ENCODE results near the gene FAM149B1. TPM values are rescaled to one million over a fixed set of nuclear protein-coding genes. Genes with fewer than 3 reads are reported as not detected.

Gene FAM149B1
- total and polyA plus RNA-seq, 2 of the 13 experiments (the other 11 are each of a cell fraction or from before 2014, with no cell fraction given) = 9.3 to 16.8 TPM

GRCh38 chr10:73134727-73135126 lies 33.2 kb upstream of the FAM149B1 start (continued):
- TF ChIP-seq HMGXB3 (CRISPR knock-in tag; IDR thresholded peaks at IDR 0.05; ENCODE audit: borderline replicate concordance) (no peak), MEF2D (CRISPR knock-in tag; IDR thresholded peaks at IDR 0.05) (no peak), BCL3 (CRISPR knock-in tag; IDR thresholded peaks at IDR 0.05) (no peak)

GRCh38 chr10:73136627-73137026 lies 31.3 kb upstream of the FAM149B1 start:
- ATAC-seq (no peak), FAIRE-seq (no peak), DNase-seq (ENCODE audit: low spot score) (no peak)
- 92% methylated on average over 2 of the region's 2 CpGs for WGBS (ENCODE audit: low lambda C conversion rate)
- TF ChIP-seq FOXC1 (CRISPR knock-in tag; IDR thresholded peaks at IDR 0.05; ENCODE audit: borderline replicate concordance) (no peak), ZNF441 (CRISPR knock-in tag; IDR thresholded peaks at IDR 0.05; ENCODE audit: borderline replicate concordance) (no peak)
- peaks cover 10 to 38% of the 10 kb centered on the region in 2 experiments for H3K36me3 ChIP-seq (replicated peaks in 1 of 2; ENCODE audit: control insufficient read depth in 1 of 2, insufficient read depth in 2 of 2, low read length in 2 of 2)
- H3K27ac ChIP-seq (ENCODE audit: extremely low read length, insufficient read depth, low read length) = no peak overlapping the region
- no peaks in the 10 kb centered on the region for H4K20me1 ChIP-seq (ENCODE audit: insufficient read depth, low read length)
- H3K27me3 ChIP-seq (ENCODE audit: control insufficient read depth in 1 of 2, insufficient read depth in 2 of 2, low read length in 2 of 2) = no peaks in the 10 kb centered on the region
- intact Hi-C loops (cut with micrococcal nuclease; ENCODE audit: unreplicated experiment) (no loop called here), in situ Hi-C loops (cut with HindIII; ENCODE audit: extremely low pct_ligation_motif_present, low pct_unique_long_range_greater_than_20kb) (no loop called here)
- peaks cover 27% of the 10 kb centered on the region for H3K4me1 ChIP-seq (ENCODE audit: insufficient read depth, low read length)
- H3K9ac ChIP-seq (ENCODE audit: insufficient read depth, low read depth, low read length) = no peak overlapping the region
- no peaks in the 10 kb centered on the region for H3K79me2 ChIP-seq (ENCODE audit: insufficient read depth, low read length)
- POLR2A ChIA-PET = no interaction called here
- no peak overlapping the region for H3K4me2 ChIP-seq (ENCODE audit: low read depth, low read length)
- no TSS peak for BruUV-seq (replicated peaks)
- no peak overlapping the region for H3K4me3 ChIP-seq (replicated peaks in 1 of 3; ENCODE audit: insufficient read depth in 1 of 3, low read depth in 2 of 3, low read length in 3 of 3)
- CTCF ChIA-PET (ENCODE audit: low intra/inter-chr PET ratio, low total read pairs) = no interaction called here
- no peaks in the 10 kb centered on the region for H3K9me3 ChIP-seq (ENCODE audit: low read length)
- H2AFZ ChIP-seq (ENCODE audit: low read length) = no peak overlapping the region

Data from HepG2 (cell line).